Measurements from ENCODE around the gene DDX54.

The DDX54 gene

DNA sequence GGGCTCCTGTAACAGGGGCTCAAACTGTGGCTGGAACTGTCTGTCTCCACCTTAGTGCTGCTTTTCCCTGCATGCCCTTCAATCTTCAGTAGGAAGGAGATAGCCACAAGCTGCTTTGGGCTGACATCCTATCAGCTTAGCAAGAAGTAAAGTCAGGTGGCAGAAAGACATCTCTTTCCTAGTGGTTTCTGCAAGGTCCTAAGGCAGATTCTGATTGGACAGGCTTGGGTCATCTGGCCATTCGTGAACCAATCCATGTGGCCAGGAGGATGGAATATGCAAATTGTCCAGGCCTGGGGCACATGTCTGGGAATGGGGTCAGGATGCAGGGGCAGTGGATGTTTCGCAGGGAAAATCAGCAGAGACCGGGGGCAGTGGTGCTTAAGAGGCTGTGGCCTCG lies 5.5 kb upstream of the DDX54 start:
- no peak for DNase-seq (ENCODE audit: low read depth)

DNA sequence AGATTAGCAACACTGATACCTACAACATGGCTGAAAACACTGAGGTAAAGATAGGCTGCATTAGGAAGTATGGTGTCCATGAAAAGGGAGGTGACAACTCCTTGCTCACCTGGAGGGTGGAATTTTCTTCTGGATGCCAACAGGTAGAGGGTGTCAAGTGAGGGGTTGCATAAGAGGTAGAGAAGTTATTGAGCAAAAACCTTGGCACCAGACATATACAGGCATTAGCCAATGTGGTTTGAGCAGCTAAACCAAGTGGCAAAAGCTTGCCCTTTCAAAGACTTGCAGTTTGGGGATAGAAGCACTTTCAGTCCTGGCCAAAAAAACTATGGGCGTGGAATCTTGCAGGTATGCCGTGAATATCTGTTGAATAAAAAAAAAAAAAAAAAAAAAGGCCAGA lies 4.1 kb upstream of the DDX54 start:
- no peak for DNase-seq (ENCODE audit: low read depth)

DNA sequence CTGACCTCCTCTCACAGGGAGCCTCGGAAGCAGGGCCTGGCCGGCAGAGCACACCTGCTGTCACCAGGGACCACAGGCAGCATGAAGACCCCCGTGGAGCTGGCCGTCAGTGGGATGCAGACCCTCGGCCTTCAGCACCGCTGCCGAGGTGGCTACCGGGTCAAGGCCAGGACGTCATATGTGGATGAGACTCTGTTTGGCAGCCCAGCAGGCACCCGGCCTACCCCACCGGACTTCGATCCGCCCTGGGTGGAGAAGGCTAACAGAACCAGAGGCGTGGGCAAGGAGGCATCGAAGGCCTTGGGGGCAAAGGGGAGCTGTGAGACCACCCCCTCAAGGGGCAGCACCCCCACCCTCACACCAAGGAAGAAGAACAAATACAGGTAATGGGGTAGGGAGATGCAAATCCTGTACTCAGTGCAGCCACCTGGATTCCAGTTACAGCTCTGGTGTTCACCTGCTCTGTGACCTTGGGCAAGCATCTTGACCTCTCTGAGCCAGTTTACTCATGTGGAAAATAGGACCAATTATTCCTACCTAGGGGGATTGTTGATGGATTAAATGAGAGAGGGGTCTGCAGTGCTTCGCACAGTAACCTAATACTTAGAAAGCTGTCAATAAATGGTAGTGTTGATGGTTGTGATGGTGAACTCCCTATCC lies 1.5 kb upstream of the DDX54 start:
- DNase-seq (ENCODE audit: low read depth), result no peak

DNA sequence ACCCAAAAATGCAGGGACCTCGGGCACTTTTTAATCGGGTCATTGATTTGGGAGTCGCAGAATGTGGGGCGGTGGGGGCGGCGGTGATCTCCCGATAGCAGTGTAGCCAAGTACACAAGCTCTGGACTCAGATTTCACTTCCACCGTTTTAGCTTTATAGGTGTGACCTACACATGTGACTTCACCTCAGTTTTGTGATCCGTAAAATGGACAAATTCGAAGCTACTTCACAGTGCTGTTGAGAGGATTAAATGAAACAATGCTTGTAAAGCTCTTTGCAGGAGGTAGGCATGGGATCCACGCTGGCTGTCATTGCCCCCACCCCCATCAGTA lies 721 bp upstream of the DDX54 start:
- DNase-seq (ENCODE audit: low read depth), result no peak

DNA sequence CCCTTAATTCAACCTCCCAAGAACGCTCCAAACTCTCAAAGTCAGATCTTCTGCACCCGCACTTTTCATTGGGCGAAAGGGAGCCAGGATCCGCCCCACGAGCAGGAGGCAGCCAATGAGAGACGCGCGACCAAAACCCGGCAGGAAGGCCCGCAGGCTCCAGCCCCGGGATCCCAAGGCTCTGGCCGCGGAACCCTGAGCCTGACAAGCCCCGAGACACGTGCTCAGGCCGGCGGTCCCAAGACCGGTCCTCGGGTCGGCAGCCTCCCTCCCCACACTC lies 438 bp downstream of the DDX54 start:
- DNase-seq (ENCODE audit: low read depth), result peak; percentile 87

DNA sequence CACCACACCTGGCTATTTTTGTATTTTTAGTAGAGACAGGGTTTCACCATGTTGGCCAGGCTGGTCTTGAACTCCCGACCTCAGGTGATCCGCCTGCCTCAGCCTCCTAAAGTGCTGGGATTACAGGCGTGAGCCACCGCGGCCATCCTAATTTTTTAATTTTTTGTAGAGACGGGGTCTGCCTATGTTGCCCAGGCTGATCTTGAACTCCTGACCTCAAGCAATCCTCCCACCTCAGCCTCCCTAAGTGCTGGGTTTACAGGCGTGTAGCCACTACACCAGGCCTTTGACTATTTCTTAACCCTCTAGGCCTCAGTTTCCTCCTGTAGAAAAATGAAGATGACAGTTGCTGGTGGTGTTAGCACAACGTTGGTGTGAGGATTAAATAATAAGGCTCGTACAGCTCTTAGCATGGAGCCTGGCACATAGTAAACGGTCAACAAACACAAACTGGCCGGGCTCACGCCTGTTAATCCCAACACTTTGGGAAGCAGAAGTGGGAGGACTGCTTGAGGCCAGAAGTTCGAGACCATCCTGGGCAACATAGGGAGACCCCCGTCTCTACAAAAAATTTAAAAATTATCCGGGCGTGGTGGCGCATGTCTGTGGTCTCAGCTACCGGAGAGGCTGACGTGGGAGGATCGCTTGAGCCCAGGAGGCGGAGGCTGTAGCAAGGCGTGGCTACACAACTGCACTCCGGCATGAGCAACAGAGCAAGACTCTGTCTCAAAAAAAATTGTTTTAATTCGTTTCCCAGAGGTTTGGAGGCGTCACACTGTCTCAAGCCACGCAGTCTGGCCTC lies 979 bp downstream of the DDX54 start:
- no peak for DNase-seq (ENCODE audit: low read depth)

DNA sequence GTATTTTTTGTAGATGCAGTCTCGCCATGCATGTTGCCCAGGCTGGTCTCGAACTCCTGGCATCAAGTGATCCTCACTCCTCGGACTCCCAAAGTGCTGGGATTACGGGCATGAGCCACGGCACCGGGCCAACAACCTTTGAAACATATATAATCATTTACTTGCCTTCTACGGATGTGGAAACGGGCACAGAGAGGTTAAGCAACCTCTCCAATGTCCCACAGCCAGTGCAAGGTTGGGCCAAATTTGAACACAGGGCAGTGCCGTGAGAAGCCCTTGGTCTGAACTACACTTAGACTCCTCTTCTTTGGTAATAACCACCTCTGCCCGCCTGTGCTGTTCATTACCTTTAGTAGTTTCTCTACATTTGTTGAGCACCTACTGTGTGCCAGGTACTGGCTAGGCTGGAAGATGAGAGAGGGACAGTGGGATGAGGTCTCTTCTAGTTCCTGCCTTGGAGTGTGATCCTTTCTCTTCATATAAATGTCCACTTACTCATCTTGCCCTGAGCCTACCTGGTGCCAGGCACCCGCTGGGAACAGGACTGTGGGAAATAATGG lies 2.2 kb downstream of the DDX54 start:
- DNase-seq (ENCODE audit: low read depth), result no peak

DNA sequence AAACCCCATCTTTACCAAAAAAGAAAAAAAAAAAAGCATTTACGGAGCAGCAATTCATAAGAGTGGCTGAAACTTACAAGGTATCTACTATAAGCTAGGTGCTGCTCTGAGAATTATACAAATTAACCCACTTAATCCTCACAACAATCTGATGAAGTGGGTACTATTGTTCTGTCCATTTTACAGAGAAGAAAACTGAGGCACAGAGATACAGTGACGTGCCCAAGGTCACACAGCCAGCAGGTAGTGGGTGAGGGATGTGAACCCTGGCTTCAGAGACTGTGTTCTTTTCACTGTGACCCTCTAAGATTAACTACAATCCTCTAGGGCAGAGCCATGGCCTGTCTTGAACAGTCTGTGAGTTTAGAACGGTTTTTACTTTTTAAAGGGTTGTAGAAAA lies 3.3 kb downstream of the DDX54 start:
- DNase-seq (ENCODE audit: low read depth), result no peak

DNA sequence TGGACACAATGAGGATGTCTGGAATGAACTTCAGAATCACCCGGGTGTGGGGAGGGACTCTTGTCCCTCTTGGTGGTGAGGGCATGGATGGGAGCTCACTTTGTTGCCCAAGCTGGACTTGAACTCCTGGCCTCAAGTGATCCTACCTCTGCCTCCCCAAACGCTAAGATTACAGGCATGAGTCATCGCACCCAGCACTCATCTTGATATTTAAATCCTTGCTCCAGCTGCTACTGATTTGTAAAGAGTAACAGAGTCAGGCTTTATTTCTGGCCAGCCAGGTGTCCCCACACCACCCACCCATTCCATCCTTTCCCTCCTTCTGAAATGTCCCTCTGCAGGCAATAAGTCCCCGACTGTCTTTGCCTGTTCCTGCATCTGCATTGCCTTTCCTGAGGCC lies 4.9 kb downstream of the DDX54 start:
- no peak for DNase-seq (ENCODE audit: low read depth)

DNA sequence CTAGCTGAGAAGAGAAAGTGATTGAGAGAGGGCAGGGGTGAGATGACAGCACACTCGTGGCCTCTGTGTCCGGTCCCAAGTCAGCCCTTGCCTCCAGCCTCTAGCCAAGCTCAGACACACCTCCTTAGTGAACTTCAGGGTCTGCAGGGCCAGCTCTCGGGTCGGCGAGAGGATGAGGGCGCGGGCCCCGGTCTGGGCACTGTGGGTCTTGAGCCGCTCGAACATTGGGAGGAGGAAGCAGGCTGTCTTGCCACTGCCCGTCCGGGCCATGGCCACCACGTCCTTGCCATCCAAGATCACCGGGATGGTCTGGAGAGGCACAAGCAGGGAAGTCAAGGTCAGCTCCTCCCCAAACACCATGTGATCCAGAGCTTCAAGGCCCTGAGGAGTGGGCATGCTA lies 6.3 kb downstream of the DDX54 start:
- DNase-seq (ENCODE audit: low read depth), result no peak

DNA sequence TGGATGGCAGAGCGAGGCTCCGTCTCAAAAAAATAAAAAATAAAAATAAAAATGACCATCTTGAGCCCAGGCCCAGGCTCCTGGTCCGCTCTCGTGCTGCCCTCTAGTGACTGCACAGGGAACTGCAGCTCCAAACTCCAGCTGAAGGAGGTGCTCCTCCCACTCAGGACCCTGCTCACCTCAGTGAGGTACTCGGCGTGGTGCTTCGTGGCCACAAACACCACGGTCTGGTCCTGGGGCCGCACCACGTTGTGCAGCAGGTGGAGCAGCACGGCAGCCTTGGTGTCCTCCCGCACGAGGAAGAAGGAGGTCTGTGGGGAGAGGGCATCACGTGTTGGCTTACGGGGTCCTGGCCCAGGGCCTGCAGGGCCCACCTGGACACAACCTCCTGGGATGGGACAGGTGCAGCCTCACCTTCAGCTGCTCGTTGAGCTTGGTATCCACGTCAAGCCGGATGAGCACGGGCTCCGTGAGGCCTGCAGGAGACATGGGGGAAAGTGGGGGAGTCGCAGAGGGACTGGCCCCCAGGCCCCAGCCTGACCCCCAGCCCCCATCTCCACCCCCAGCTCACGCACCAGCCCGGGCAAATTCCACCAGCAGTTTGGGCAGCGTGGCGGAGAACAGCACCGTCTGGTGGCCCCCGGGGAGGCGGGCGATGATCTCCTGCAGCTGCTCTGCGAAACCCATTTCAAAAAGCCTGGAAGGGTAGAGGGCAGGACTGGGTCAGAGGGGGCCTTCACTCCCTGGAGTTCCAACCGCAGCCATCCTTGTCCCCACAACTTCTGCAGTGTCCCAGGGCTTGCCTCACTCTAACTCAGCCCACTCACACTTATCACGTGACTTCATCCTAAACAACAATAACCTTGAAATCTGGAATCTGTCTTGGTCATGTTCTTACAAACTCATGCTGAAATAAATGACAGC lies 10.6 kb downstream of the DDX54 start:
- peak; percentile 73 for DNase-seq (ENCODE audit: low read depth)

DNA sequence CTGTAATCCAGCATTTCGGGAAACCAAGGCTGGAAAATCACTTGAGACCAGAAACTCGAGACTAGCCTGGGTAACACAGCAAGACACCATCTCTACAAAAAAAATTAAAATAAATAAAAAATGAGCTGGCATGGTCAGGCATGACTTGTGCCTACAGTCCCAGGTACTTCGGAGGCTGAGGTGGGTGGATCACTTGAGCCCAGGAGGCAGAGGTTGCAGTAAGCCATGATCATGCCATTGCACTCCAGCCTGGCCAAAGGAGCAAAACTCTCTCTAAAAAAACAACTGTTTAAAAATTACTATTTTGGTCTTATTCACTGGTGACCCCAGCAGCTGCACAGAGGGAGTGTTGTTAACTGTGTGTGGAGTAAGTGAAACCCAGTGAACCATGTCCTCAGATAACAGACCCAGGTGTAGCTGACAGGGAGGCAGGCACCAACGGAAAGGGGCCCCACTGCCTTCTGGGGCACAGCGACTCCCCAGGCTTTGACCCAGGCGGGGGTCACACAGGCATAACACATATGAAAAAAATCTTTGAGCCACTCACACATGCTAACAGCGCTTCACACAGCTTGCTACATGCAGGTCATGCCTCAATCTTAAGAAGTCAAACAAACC lies 12.1 kb downstream of the DDX54 start:
- DNase-seq (ENCODE audit: low read depth), result no peak

DNA sequence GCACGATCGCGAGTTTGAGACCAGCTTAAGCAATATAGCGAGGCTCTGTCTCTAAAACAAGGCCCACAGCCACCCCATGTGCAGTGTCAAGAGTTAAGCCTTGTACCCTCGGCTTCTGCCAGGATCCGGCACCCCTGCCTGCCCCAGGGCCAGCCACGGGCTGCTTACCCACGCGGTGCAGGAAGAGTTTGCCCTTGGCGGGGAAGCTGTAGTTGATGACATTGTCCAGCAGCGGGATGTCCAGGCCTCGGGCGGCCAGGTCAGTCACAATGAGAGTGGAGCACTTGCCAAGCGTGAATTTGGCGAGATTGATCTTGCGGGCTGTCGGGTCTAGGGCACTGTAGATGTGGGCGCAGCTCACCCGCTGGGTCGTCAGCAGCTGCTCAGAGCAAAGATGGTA lies 13.1 kb downstream of the DDX54 start:
- no peak for DNase-seq (ENCODE audit: low read depth)

DNA sequence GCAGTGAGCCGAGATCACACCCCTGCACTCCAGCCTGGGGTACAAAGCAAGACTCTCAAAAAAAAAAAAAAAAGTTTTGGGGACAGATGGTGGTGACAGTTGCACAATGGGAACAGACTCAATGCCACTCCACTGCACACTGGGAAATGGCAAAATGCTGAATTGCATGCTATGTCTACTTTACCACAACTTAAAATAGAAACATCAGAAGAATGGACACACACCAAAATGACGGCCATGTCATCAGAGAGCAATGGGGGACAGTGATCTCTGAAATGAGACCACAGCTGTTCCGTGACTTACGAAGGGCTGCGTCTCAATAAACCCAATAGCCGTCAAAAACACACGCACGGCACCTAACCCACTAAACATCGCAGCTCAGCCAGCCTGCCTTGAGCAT lies 13.7 kb downstream of the DDX54 start:
- DNase-seq (ENCODE audit: low read depth), result no peak

DNA sequence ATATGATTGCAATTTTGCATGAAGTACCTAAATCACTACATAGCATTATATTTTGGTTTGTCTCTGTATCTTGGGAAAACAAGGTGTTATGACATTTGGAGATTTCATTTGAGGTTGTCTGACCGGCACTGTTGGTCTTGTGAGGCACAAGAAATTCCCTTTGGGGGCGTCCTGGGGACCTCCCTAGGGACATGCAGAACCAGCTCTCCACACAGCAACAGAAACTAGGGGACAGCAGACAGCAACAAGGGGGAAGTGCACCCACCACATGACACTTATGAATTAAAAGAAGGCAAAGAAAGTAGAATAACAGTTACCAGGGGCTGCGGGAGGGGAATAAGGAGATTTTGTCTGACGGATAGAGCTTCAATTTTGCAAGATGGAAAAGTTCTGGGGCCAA lies 14.4 kb downstream of the DDX54 start:
- DNase-seq (ENCODE audit: low read depth), result no peak

DNA sequence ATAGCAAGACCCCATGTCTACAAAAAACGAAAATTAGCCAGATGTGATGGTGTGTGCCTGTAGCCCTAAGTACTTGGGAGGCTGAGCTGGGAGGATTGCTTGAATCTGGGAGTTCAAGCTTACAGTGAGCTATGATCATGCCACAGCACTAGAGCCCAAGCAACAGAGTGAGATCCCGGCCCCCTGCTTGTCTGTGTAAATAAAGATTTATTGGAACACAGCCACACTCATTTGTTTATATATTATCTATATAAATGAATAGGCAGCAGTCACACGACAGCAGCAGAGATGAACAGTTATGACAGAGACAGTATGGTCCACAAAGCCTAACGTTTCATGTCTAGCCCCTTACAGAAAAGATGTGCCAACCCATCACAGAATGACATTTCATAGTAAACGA lies 14.8 kb downstream of the DDX54 start:
- no peak for DNase-seq (ENCODE audit: low read depth)

DNA sequence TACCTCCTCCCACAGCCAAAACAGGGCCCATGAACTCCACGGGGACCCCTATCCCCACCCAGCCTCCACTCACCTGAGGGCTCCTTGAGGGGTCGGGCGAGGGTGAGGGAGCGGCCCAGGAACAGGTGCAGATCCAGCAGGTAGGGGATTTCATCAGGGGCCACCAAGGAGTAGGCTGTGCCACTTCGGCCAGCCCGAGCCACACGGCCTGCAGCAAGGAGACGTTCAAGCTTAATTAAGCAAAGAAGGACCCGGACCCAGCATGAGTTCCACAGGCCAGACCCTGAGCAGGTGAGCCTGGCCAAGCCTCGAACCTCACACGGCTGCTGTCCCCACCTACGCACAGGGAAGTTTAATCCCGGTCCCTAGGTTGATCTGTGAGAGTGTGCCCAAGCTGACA lies 15.6 kb downstream of the DDX54 start:
- DNase-seq (ENCODE audit: low read depth), result no peak

DNA sequence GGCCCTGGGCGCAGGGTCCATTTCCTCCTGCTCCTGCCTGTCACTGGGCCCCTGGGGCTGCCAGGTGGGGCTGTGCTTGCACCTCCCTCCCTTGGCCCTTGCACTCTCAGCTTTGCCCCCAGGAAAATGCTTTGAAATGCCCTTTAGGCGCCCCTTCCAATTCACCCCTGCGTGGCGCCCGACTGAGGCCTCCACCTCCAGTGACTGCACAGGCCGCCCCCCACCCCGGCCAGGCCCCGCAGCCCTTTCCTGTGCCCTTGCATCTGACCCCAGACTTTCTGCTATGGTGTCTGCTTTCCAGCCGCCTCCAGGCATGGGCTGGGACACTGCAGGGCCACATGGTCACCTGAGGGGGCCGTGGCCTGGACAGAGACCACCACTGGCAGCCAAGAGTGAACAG lies 17.4 kb downstream of the DDX54 start:
- DNase-seq (ENCODE audit: low read depth), result no peak

DNA sequence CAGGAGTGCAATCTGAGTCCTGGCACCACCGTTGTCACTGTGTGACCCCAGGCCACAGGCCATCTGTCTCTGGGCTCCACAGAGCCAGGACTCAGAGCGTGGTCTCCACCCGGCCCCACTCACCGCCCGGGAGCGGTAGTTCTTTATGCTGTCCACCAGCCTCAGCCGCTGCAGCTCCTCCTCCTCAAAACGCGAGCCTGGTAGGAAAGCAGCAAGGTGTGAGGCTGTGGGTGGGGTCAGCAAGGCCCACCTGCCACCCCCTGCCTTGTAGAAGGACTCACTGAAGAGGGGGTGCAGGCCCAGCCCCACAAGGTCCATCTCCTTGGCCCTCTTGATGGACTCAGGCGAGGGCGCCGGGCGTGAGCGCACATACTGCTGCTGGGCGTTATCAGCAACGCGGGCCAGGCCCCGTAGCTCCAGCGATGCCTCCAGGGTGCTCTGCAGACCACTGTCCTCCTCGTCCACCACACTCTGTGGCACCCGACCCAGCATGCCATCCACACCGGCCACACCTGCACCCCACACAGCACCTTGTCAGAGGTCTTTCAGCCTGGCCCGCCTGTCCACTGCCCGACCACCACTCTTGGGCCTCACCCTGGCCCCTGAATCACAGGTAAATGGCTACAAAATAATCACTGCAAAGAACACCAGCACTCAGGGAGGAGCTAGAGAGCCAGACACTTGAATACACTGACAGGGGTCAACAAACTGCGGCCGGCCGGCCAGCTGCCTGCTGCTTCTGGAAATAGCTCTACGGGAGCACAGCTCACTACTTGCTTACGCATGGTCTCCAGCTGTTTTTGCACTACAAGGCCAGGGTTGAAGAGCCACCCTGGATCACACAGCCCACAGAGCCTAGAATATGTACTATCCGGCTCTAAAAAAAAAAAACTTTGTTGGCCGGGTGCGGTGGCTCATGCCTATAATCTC lies 19.5 kb downstream of the DDX54 start:
- DNase-seq (ENCODE audit: low read depth), result no peak

DNA sequence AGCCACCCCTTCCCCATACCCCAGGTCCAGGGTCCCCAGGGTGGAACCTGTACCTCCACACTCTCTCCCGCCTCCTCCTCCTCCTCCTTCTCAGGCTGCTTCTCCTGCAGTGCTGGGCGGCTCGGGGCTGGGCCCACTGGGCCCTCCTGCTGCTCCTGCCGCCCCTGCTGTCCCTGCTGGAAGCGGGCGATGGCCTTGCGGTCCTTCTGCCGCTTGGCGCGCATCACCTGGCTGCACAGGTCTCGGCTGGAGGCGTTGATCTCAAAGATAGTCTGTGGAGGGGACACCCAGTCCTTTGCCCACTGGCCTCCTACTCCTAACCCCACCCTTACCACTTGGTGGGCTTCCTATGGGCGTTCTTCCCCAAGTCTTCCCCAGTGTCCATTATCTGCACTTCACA lies 21.3 kb downstream of the DDX54 start:
- no peak for DNase-seq (ENCODE audit: low read depth)

DNA sequence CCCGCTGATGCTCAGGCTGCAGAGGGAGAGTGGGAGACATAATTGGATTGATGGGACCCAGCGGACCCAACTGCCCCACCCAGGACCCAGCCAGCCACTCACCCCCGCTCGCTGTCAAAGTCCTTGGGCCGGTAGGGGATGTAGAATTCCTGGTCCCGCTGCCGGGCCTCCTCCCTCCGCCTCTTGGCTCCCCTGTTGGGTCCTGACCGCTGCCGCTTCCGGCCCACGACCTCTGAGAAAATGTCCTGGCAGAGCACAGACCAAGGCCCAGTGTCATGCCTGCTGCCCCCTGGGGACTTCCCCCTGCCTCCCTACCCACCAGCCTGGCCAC lies 22.3 kb downstream of the DDX54 start:
- no peak for DNase-seq (ENCODE audit: low read depth)
